ENCODE data around the gene SMG6.

Gene SMG6

GRCh38 chr17:2309338-2310154 lies 6.0 kb upstream of the SMG6 start:
- DNase-seq (ENCODE audit: extremely low spot score, insufficient read length, low read depth) (no peak), FAIRE-seq (no peak)

GRCh38 chr17:2304931-2305330 lies 1.3 kb upstream of the SMG6 start:
- no peak for FAIRE-seq
- no peak for DNase-seq (ENCODE audit: extremely low spot score, insufficient read length, low read depth)

- FAIRE-seq (peak; percentile 12), DNase-seq (ENCODE audit: extremely low spot score, insufficient read length, low read depth) (no peak)
Observed at GRCh38 chr17:2302778-2303203, 794 bp downstream of the SMG6 start.

GRCh38 chr17:2299756-2300155 lies 3.8 kb downstream of the SMG6 start:
- FAIRE-seq (no peak), DNase-seq (ENCODE audit: extremely low spot score, insufficient read length, low read depth) (no peak)

DNA sequence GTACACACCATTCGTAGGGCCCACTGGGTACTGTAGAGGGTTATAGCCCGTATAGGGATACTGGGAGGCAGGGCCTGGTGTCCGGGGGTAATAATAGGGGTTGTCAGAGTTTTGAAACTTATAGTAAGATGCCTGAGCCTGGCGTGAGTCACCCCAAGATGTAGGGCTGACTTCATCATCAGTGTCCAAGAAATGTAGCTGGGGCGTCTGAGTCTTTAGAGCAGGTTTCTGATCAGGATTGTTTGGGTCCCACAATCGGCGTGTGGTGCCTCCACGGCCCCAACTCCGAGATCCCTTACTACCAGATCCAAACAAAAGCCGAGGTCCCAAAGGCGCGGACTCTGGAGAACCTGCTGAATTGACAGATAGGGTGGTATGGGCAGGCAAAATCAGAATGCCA lies 4.4 kb downstream of the SMG6 start:
- FAIRE-seq (no peak), DNase-seq (ENCODE audit: extremely low spot score, insufficient read length, low read depth) (no peak)

DNA sequence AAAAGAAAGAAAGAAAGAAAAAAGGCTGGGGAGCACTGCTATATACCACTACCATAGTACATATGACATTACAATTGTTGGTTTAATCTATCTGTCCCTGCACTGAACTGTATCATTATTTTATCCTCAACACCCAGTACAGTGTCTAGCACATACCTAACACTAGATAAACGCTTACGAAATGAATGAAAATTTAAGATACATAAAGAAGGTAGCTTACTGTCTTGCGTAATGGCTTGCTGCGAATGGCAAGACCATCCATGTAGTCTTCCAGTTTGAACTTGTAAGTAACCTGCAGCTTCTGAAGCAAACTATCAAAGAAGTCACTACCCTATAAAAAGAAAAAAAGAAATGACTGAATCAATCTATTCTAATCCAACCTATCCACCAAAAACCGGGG lies 6.6 kb downstream of the SMG6 start:
- DNase-seq (ENCODE audit: extremely low spot score, insufficient read length, low read depth) = no peak
- FAIRE-seq = no peak

DNA sequence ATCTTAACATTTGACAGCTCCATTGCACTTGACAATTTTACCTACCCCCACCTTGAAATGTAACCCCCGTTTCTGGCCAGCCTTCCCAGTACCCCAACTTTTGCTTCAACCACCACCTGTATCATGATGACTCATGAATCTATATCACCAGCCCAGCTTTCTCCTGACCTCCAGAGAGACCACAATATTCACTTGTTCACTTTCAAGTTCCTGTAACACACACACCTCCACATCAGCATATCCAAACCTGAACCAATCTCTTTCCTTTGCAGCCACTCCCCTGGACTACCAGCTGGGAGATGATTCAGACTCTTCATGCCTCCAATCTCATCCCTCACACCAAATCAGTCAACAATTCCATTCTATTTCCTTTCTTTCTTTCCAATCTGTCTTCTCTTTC lies 8.0 kb downstream of the SMG6 start:
- FAIRE-seq (peak; percentile 55), DNase-seq (ENCODE audit: extremely low spot score, insufficient read length, low read depth) (no peak)

DNA sequence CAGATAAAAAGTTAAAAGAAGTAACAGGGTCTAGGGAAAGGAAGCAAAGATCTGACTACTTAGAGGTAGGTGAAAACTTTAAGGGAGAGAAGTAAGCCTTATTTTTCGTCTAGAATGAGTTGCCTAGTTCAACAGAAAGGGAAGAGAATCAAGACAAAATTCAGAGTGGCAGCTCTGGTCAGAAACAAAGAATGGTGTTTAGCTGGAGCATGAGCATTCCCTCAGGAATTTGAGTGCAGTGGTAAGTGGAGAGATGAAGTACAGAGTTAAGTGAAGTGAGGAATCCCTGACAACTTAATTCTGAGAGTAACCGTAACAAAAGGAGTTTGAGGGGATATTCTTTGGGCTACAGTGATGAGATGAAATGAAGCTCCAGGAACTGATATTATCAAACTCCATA lies 11.5 kb downstream of the SMG6 start:
- no peak for DNase-seq (ENCODE audit: extremely low spot score, insufficient read length, low read depth)
- no peak for FAIRE-seq

DNA sequence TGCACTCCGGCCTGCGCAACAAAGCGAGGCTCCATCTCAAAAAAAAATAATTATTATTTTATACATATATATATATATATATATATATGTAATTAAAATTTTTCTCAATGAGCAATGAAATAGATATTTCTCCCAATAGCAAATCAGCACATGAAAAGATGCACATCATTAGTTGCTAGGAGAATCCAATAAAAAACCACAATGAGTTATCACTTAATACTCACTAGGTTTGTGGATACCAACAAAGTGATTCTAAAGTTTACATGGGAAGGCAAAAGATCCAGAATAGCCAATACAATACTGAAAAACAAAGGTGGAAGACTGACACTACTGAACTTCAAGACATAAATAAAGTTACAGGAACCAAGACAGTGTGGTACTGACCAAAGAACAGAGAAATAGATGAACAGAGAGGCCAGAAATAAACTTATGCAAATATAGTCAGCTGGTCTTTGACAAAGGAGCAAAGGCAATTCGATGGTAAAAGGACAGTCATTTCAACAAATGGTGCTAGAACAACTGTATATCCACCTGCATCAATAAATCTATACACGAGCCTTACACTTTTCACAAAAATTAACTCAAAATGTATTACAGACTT lies 13.6 kb downstream of the SMG6 start:
- peak; percentile 72 for FAIRE-seq

GRCh38 chr17:2283302-2283701 lies 20.3 kb downstream of the SMG6 start:
- no peak for FAIRE-seq
- no peak for DNase-seq (ENCODE audit: extremely low spot score, insufficient read length, low read depth)

More for the DNA sequence above, 13.6 kb downstream of the SMG6 start:
- DNase-seq (ENCODE audit: extremely low spot score, insufficient read length, low read depth) = no peak

- peak; percentile 67 for FAIRE-seq
- peak; percentile 23 for DNase-seq (ENCODE audit: extremely low spot score, insufficient read length, low read depth)
Observed at GRCh38 chr17:2282297-2282873, 21.2 kb downstream of the SMG6 start.

GRCh38 chr17:2279707-2280106 lies 23.9 kb downstream of the SMG6 start:
- FAIRE-seq (no peak), DNase-seq (ENCODE audit: extremely low spot score, insufficient read length, low read depth) (no peak)

DNA sequence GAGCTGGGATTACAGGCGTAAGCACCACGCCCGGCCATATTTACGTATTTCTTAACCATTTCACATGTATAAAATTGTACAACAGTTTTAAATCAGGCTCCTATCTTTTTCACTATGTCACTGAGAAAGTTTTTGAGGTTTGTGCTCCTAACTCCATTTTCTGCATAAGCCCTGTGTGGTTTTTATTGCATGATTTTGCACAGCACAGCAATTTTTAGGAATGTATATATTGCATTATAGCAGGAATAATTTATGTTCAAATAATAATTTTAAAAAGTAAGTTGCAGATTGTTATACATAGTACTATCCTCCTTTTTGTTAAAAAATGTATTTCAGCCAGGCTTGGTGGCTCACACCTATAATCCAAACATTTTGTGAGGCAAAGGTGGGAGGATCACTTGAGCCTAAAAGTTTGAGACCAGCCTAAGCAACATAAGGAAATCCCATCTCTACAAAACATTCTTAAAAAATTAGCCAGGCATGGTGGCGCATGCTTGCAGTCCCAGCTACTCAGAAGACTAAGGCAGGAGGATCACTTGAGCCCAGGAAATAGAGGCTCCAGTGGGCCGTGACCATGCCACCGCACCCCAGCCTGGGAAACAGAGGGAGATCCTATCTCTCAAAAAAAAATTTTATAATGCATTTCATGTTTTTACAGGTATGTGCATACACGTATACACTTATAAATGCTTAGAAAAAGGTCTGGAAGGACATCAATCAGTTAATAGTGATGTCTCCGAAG lies 26.0 kb downstream of the SMG6 start:
- no peak for DNase-seq (ENCODE audit: extremely low spot score, insufficient read length, low read depth)
- no peak for FAIRE-seq

- DNase-seq (ENCODE audit: extremely low spot score, insufficient read length, low read depth) (no peak), FAIRE-seq (no peak)
Observed at GRCh38 chr17:2275722-2276121, 27.9 kb downstream of the SMG6 start.

GRCh38 chr17:2274414-2274813 lies 29.2 kb downstream of the SMG6 start:
- FAIRE-seq (no peak), DNase-seq (ENCODE audit: extremely low spot score, insufficient read length, low read depth) (no peak)

GRCh38 chr17:2271985-2272702 lies 31.4 kb downstream of the SMG6 start:
- FAIRE-seq = no peak

DNA sequence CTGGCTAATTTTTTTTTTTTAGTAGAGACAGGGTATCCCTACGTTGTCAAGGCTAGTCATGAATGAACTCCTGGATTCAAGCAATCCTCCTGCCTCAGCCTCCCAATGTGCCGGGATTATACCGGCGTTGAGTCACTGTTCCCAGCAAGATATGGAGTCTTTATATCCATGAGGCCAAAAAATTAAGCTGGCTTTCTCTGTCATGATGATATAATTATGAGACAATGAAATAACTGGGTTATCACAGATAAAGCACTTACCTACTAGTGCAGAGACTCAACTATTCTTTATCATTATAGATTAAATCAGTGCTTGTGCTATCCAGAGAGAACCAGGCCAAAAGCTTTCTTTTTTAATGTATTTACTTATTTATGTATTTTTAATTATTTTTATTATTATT lies 36.2 kb downstream of the SMG6 start:
- no peak for DNase-seq (ENCODE audit: extremely low spot score, insufficient read length, low read depth)
- no peak for FAIRE-seq

More at GRCh38 chr17:2271985-2272702, 31.4 kb downstream of the SMG6 start:
- no peak for DNase-seq (ENCODE audit: extremely low spot score, insufficient read length, low read depth)

DNA sequence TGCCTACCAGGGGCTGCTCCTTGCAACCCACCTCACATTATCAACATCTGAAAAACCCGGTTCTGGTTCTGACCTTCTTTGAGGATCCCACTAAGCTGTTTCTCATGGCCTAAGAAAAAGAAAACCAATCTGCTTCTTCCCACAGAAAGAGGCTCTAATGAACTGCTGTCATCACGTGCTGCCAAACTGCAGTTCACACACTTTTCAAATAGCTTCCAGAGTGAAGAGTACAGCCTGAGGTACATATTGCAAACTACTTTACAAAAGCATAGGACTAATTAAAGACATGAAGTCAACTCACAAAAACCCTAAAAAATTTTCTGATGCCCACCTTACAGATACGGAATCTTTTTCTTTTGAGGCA lies 36.7 kb downstream of the SMG6 start:
- FAIRE-seq (no peak), DNase-seq (ENCODE audit: extremely low spot score, insufficient read length, low read depth) (no peak)

GRCh38 chr17:2266045-2266864 lies 37.3 kb downstream of the SMG6 start:
- DNase-seq (ENCODE audit: extremely low spot score, insufficient read length, low read depth) (peak; percentile 59), FAIRE-seq (peak; percentile 97)

Measured in GM18507 (cell line).